Aorta (tissue), 5 donors: ENCODE results near the gene PRND. TPM values are rescaled to one million over a fixed set of nuclear protein-coding genes. Genes with fewer than 3 reads are reported as not detected.

Source experiments
- ATAC-seq: fragments of 200-7000 bp; cut with Tn5 transposase; one replicate; pipeline ENCODE4 v1.9.1; 2022; ENCODE audit warnings: moderate library complexity; ENCODE audit not compliant: low FRiP score
- DNase-seq, 2 donors: peaks; one replicate each; pipeline ENCODE4 v3.0.0-alpha.2; 2020
- H3K27ac ChIP-seq, 2 donors: one replicate each; pipeline ENCODE4 v1.5.1; 2013; ENCODE audit warnings: low read length in 2 of 2, mild to moderate bottlenecking in 2 of 2, moderate library complexity in 2 of 2, control low read depth in 1 of 2, inconsistent platforms in 1 of 2, low read depth in 1 of 2
- H3K27me3 ChIP-seq, 2 donors: one replicate each; pipeline ENCODE4 v1.6.1; 2013; ENCODE audit warnings: control low read depth in 1 of 2, low read length in 1 of 2, mild to moderate bottlenecking in 1 of 2, moderate library complexity in 1 of 2; ENCODE audit not compliant: insufficient read depth in 2 of 2, control insufficient read depth in 1 of 2
- H3K36me3 ChIP-seq, 2 donors: one replicate each; pipeline ENCODE4 v1.6.1; 2013; ENCODE audit warnings: control low read depth in 1 of 2, low read length in 1 of 2, mild to moderate bottlenecking in 1 of 2; ENCODE audit not compliant: insufficient read depth in 2 of 2, control insufficient read depth in 1 of 2
- H3K4me1 ChIP-seq, 2 donors: one replicate each; pipeline ENCODE4 v1.6.1; 2013; ENCODE audit warnings: low read length in 2 of 2, control low read depth in 1 of 2, mild to moderate bottlenecking in 1 of 2, moderate library complexity in 1 of 2; ENCODE audit not compliant: insufficient read depth in 2 of 2, control insufficient read depth in 1 of 2
- H3K4me3 ChIP-seq, 2 donors: one replicate each; pipeline ENCODE4 v1.5.1; 2013; ENCODE audit warnings: low read length in 2 of 2, control low read depth in 1 of 2, mild to moderate bottlenecking in 1 of 2
- H3K9me3 ChIP-seq: one replicate; pipeline ENCODE4 v1.6.1; 2013; ENCODE audit warnings: mild to moderate bottlenecking, low read length; ENCODE audit not compliant: control insufficient read depth
- WGBS, 2 donors: extraction: QIAGEN DNeasy Blood & Tissue Kit; methylation state at CpG; one replicate each; pipeline ENCODE4 v1.1.7; 2013; 5-methylcytosine and 5-hydroxymethylcytosine counted together
- intact Hi-C, 2 donors: fragments of 100-400 bp; cut with DNase I; formaldehyde crosslinking; loops; one replicate each; pipeline versions ENCODE4 v1.14.2 to v1.15.0; 2022
- polyA plus RNA-seq, 2 donors: library from polyadenylated mRNA; stranded (reverse); fragments of 200-250 nt; gene quantifications; one replicate each; pipeline ENCODE4 v1.2.3, GENCODE V29; 2013
- total RNA-seq, 2 donors: library from RNA; stranded (reverse); fragmentation: NEBNext Ultra II Directional; extraction: Animal tissue kit (Norgen Biotek cat#: 25700); gene quantifications; one replicate each; pipeline ENCODE4 v1.2.1, GENCODE V29; 2021
- donor health status: healthy with polysubstance abuse.
- donor health status: Bipolar disorder and iron deficiency.
- donor health status: DM: no; HTN: no; CAD: no.
- donor health status: DM: no; HTN: no; CAD: no.
- donor health status: DM: yes; HTN: yes; CAD: no.

Gene PRND
- total and polyA plus RNA-seq, 4 donors: 1.3 TPM; not detected in 3

DNA sequence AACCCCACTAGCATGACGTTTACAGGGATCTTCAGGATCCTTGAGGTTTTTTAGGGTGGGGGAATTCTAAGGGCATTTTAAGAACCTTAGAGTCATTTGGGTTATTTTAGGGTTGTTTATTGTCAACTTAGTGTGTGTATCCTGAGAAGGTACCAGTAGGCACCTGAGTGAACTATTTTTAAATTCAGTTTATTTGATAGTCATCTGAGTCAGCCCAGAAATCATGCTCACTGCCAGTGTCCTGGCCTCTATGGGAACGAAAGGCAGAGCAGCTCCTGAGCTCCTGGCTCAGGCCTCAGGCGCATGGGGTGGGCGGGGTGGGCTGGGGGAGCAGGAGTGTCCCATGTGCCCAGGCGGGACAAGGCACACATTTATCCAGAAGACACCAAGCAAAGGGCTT, 52.0 kb downstream of the PRND start:
- DNase-seq: no peak

GRCh38 chr20:4774207-4774606, 52.5 kb downstream of the PRND start:
- Histone ChIP-seq H3K4me1 (no peaks in the 10 kb centered on the region), H3K27ac (no peak overlapping the region), H3K4me3 (no peak overlapping the region), H3K9me3 (peaks cover 2% of the 10 kb centered on the region), H3K36me3 (no peaks in the 10 kb centered on the region), H3K27me3 (no peaks in the 10 kb centered on the region)
- ATAC-seq: no peak
- WGBS, 2 donors: 86 to 91% methylated on average over 4 of the region's 4 CpGs
- intact Hi-C loops: no loop called here
- no peak for DNase-seq

More for the DNA sequence above, 52.0 kb downstream of the PRND start:
- Histone ChIP-seq H3K27me3 (no peaks in the 10 kb centered on the region), H3K27ac (no peak overlapping the region), H3K9me3 (peaks cover 2% of the 10 kb centered on the region), H3K4me3 (no peak overlapping the region), H3K4me1 (no peaks in the 10 kb centered on the region), H3K36me3 (no peaks in the 10 kb centered on the region)
- WGBS, 2 donors: 63 to 87% methylated on average over 5 of the region's 5 CpGs
- ATAC-seq: no peak
- intact Hi-C loops: no loop called here

DNA sequence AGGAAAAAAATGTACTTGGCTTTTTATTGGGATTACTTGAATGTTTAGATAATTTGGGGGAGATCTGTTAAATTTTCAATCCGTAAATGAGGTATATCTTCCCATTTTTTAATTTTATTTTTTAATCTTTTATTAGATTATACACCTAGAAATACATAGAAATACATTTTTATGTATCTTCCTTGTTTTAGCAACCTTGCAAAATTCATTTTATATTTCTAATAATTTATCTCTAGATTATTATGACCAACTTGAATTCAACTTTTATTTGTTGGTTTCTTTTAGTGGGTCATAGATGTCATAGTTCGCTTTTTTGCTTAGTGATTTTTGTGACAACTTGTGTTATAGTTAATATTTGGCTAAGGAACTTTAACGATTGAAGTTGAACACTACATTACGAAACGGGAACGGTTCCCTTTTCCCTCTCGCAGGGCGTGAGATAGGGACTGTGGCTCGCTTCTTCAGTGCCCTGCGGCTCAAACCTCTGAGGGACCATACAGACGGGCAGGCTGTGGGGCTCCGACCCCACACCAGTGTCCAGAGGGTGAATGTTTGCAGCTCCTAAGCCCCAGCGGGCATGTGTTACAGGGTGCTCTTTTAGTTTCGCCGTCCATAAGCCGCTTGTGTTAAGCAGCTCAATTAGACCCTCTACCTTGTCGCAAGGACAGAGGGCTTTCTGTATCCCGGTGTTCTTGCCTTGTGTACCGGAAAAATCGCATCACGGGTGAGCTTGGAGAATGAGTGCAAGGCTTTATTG, 53.8 kb downstream of the PRND start:
- Histone ChIP-seq H3K27me3 (no peaks in the 10 kb centered on the region), H3K4me1 (no peaks in the 10 kb centered on the region), H3K36me3 (no peaks in the 10 kb centered on the region), H3K9me3 (peaks cover 2% of the 10 kb centered on the region), H3K27ac (no peak overlapping the region), H3K4me3 (no peak overlapping the region)
- ATAC-seq (no peak), DNase-seq (no peak)
- intact Hi-C loops: no loop called here
- WGBS, 2 donors: 88 to 92% methylated on average over 21 of the region's 21 CpGs

DNA sequence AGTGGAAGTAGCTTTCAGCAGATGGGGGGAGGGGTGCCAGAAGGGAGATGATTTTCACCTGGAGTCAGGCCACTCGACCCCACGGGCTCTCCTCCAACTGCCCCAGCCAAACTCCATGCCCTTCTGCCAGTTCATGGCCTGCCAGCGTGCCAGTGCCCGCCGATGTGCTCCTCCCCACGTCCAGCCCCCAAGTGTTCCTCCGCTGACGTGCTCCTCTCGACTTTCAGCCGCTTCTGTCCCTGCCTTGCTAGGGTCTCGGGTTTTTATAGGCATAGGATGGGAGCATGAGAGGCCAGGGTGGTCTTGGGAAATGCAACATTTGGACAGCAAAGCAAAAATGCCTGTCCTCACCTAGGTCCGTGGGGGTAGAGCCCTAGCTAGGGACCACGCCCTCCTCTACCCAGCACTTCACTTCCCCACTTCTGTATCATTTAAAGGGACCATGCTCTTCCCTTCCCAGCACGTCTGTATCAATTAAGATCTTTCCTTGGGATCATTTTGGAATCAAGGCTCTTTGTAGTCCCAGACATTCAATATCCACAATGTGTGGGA, 54.4 kb downstream of the PRND start:
- H3K4me1 ChIP-seq: no peaks in the 10 kb centered on the region
- no peak overlapping the region for H3K27ac ChIP-seq
- WGBS, 2 donors: 77 to 78% methylated on average over 14 of the region's 14 CpGs
- H3K27me3 ChIP-seq: no peaks in the 10 kb centered on the region
- intact Hi-C loops: no loop called here
- H3K9me3 ChIP-seq: peaks cover 2% of the 10 kb centered on the region
- no peak for DNase-seq
- ATAC-seq: no peak
- no peaks in the 10 kb centered on the region for H3K36me3 ChIP-seq
- no peak overlapping the region for H3K4me3 ChIP-seq

Other genes with a start within 250 kb of the PRND start
- 100 to 1,000 TPM; 136 TPM for gene PRNP, start 35.5 kb upstream of the PRND start, total RNA-seq
- gene PRNP, start 35.5 kb upstream of the PRND start, polyA plus RNA-seq: 100 to 1,000 TPM; 104 to 113 TPM
- 10 to 100 TPM; 17.6 to 35.4 TPM for gene RASSF2, start 101.7 kb downstream of the PRND start, total RNA-seq
- gene RASSF2, start 101.7 kb downstream of the PRND start, polyA plus RNA-seq: 10 to 100 TPM in 1 of 2 donors, 1 to 10 TPM in 1; 9.9 to 19.4 TPM